NCI-H82 (cell line): ENCODE measurements around the gene TBC1D12.
"Not testable (repeated sequence)": the region's sequence is repeated elsewhere in the genome, so short reads cannot be mapped to it uniquely, and the experiment has no call there.

ENCODE experiments used
- DNase-seq: peaks from one replicate; lab custom pipeline; 2025; lab: John Stamatoyannopoulos, UW

Gene TBC1D12

DNA sequence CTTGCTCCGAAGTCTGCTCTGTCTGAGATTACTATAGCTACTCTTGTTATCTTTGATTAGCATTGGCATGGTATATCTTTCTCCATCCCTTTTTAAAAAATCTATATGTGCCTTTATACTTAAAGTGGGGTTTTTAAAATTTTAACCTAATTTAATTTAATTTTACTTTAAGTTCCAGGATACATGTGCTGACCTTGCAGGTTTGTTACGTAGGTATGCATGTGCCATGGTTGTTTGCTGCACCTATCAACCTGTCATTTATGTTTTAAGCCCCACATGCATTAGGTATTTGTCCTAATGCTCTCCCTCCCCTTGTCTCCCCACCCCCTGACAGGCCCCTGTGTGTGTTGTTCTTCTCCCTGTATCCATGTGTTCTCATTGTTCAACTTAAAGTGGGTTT lies 54.6 kb downstream of the TBC1D12 start:
- no peak for DNase-seq

DNA sequence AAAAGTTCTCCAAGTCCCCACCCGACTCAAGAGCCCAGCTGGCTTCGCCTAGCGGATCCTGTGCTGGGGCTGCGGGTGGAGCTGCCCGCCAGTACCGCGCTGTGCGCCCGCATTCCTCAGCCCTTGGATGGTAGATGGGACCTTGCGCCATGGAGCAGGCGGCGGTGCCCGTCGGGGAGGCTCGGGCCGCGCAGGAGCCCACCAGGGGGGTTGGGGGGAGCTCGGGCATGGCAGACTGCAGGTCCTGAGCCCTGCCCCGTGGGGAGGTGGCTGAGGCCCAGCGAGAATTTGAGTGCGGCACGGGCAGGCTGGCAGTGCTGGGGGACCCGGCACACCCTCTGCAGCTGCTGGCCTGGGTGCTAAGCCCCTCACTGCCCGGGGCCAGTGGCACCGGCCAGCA lies 57.0 kb downstream of the TBC1D12 start:
- no peak for DNase-seq

DNA sequence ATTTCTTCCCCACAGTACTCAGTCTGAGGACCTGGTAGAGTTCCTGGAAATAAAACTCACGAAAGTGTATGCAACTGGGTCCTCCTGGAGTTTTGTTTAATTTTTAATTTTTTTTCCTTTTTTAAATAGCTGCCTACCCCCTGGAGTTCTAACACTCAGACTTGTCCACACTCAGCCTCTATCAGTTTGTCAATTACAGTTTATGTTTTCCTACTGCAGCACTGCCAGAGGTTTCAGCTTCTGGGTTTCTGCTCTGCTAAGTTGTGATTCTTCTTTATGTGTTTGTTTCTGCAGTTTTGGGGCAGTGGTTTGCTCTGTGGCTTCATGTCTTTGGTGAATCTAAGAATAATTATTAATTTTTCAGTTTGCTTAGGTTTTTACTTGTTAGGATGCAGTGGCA lies 59.2 kb downstream of the TBC1D12 start:
- DNase-seq = no peak

DNA sequence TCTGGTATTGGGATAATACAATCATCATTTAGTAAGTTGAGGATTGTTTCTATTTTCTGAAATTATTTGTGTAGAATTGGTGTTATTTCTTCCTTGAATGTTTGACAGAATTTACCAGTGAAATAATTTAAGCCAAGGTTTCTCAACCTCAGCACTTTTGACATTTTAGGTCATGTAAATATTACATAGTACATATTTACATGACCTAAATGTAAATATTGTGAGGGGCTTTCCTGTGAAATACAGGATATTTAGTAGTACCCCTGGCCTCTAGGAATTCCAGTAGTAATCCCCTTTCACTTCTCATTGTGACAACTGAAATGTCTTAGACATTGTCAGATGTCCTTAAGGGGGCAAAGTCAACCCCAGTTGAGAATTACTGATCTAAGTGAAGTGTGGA lies 59.8 kb downstream of the TBC1D12 start:
- DNase-seq = no peak

DNA sequence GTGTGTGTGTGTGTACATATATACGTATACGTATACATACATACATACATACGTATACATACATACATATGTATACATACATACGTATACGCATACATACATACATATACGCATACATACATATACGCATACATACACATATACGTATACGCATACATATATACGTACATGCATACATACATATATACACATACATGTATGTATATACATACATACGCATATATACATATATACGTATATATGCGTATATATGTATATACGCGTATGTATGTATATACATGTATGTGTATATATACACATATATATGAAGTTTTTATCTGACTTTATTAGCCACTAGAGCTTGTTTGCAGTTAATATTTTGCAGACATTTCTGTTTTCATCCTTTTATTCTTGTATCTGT lies 63.3 kb downstream of the TBC1D12 start:
- DNase-seq = no peak

DNA sequence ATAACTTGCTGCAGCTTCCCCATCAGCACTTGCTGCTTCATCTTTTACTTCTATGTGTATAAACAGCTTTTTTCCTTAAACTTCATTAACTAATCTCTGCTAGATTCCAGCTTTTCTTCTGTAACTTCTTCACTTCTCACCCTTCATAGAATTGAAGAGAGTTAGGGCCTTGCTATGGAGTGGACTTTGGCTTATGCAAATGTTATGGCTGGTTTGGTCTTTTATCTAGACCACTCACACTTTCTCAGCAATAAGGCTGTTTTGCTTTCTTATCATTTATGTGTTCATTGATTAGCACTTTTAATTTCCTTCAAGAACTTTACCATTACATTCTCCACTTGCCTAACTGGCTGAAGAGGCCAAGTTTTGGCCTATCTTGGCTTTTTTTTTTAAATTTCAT lies 79.1 kb downstream of the TBC1D12 start:
- no peak for DNase-seq

DNA sequence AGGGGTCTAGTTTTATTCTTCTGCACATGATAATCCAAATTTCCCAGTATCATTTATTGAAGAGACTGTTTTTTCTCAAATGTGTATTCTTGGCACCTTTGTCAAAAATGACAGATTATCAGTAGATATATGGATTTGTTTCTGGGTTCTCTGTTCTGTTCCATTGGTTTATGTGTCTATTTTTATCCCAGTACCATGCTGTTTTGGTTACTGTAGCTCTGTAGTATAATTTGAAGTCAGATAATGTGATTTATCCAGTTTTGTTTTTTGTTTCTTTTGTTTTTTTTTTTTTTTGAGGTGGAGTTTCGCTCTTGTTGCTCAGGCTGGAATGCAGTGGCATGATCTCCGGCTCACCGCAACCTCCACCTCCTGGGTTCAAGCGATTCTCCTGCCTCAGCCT lies 81.6 kb downstream of the TBC1D12 start:
- DNase-seq = no peak

DNA sequence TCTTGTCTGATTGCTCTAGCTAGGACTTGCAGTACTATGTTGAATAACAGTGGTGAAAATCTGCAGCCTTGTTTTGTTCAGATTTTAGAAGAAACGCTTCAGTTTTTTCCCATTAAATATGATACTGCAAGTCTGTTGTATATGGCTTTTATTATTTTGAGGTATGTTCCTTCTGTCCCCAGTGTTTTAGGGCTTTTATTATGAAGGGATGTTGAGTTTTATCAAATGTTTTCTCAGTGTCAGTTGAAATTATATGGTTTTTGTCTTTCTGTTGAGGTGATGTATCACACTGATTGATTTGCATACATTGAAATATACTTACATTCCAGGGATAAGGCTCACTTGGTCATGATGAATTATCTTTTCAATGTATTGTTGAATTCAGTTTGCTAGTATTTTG lies 82.8 kb downstream of the TBC1D12 start:
- no peak for DNase-seq

DNA sequence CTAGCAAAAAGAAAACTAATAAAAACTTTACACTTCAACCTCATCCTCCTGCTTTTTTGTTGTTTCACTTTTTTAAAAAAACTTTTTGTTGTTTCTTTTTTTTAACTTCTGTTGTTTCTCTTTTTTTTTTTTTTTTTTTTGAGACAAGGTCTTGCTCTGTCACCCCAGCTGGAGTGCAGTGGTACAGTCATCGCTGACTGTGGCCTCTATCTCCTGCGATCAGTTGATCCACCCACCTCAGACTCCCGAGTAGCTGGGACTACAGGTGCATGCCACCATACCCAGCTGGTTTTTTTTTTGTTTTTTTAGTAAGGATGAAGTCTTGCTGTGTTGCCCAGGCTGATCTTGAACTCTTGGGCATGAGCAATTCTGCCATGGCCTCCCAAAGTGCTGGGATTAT lies 85.2 kb downstream of the TBC1D12 start:
- DNase-seq = no peak

DNA sequence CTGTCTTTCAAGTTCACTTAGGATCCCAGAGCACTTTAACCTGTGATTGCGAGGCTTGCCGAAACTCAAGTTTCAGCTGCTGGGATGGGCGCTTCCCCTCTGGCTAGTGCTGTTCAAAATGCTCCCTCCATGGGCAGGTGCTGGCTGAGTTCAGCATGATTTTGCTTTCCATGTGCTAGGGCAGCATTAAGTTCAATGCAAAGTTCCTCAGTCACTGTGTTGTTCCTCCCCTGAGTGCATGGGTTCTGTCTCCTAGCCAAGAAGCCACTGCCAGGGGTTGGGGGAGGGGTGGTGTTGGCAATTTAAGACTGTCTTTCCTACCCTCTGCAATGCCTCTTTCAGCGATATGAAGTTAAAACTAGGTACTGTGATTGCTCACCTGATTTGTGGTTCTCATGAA lies 86.8 kb downstream of the TBC1D12 start:
- DNase-seq = no peak

DNA sequence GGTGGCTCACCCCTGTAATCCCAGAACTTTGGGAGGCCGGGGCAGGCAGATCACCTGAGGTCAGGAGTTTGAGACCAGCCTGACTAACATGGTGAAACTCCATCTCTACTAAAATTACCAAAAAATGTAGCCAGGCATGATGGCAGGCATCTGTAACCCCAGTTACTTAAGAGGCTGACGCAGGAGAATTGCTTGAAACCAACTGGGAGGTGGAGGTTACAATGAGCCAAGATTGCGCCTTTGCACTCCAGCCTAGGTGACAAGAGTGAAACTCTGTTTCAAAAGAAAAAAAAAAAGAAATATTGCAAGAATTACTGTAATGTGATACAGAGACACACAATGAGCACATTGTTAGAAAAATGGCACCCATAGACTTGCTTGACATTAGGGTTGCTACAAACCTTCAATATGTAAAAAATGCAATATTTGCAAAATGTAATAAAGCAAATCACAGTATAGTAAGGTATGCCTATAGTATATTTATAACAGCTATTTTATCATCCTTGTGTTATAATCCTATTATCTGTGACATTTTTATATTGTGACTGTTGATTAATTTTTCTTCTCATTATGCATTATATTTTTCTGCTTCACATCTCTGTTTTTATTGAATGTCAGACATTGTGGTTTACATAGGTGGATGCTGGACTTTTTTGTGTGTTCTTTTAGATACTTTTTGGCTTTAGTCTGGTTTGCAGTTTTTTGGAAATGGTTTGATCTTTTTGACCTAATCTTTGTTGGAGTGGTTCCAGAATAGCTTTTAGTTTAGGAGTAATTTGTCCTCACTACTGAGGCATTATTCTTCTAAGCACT lies 87.8 kb downstream of the TBC1D12 start:
- DNase-seq = no peak

DNA sequence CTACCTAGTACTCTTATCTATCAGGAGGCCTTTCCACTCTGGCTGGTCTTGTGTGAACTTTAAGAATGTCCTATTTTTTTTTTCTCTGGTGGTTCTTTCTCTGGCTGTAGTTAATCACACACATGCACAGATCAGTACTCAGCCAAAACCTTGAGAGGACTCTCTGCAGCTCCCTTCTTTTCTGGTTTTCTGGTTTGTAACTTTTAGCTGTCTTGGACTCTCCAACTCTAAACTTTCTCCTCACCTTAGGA lies 88.4 kb downstream of the TBC1D12 start:
- no peak for DNase-seq

DNA sequence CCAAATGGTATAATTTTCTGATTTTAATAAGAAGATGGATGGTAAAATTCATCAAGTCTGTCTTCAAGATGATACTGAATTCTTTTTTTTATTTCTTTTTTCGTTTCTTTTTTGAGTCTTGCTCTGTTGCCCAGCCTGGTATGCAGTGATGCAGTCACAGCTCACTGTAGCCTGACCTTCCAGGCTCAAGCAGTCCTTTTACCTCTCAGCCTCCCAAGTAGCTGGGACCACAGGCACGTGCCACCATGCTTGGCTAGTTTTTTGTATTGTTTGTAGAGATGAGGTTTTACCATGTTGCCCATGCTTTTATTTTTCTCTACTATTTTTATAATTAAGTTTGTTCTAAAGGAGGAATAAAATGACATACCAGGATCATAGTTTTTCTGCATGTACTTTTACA lies 91.1 kb downstream of the TBC1D12 start:
- DNase-seq = no peak

DNA sequence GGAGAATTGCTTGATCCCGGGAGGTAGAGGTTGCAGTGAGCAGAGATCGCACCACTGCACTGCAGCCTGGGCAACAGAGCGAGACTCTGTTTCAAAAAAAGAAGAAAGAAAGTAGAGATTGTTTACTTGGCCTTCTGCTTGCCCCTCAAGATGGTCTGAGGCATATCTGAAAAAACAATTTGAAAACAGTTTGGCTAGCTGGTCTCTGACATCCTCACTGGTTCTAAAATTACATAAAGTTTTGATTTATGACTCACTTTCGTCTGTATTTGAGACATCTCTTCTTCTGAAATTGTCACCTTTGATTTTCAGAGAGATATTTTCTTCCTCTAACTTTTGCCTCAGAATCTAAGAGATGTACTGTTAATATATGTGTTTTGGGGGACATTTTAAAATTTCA lies 93.7 kb downstream of the TBC1D12 start:
- no peak for DNase-seq

DNA sequence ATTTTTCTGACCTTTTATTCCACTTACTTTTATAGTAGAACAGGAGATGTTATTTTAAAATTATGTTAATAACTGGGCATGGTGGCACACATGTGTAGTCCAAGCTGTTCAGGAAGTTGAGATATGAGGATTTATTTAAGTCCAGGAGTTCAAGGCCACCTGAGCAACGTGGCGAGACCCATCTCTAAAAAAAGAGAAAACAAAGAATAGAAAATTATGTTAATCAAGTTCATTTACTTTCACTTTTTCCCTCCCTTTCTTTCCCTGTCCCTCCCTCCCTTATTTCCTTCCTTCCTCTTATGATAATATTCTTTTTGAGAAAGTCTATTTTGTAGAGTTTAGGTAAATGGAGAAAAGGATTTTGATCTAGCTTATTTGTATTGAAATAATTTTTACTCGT lies 94.3 kb downstream of the TBC1D12 start:
- DNase-seq = no peak

DNA sequence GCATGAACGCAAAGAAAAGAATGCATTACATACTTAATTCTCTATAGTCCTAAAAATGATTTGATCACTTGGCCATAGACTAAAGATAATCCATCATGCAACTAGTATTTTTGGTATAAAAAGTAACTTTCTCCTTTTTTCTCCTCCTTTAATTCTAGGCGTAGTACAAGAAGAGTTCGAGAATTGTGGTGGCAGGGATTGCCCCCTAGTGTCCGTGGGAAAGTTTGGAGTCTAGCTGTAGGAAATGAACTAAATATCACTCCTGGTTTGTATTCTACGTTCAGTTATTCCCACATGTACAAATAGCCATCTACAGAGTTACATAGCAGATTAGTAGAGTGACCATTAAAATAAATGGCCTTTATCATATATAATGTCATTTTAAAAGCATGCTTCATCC lies 97.7 kb downstream of the TBC1D12 start:
- DNase-seq = peak; percentile 21

DNA sequence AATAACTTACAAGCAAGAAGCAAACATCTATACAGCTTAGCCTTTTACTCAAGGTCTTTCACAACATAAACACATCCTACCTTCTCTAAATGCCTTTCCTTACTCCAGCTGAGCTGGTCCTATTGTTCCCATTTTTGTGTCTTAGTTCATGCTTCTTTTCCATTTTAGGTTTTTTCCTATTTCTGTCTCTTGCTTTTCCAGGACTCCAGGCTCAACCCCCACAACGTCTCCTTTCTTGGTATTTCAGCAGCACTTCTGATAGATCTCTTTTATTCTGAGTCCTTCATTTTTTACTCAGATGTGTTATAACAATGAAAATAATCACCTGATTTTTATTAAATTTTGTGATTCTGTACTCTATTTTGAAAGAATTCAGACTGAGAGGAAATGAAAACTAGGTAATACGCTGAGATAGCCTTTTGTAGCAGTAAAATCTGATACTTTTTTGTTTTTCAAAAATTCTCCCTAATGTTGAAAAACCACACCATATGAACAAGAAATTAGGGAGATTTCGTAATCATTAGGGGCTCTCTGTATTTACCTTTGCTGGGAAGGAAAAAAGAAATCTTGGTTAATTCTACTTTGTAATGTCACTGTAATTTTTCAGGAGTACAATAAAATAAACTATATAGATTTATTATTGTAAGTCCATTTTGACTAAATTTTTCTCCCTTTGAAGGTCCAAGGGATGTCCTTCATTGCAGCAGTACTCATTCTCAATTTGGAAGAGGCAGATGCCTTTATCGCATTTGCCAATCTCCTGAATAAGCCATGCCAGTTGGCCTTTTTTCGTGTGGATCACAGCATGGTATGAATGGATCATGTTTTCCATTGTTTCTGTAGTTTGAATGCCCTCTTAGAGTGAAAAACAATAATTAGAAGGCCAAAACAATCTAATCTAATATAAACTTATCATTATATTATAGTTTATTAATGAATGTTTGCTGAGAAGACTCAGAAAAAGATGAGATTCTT lies 119.2 kb downstream of the TBC1D12 start:
- DNase-seq = no peak

DNA sequence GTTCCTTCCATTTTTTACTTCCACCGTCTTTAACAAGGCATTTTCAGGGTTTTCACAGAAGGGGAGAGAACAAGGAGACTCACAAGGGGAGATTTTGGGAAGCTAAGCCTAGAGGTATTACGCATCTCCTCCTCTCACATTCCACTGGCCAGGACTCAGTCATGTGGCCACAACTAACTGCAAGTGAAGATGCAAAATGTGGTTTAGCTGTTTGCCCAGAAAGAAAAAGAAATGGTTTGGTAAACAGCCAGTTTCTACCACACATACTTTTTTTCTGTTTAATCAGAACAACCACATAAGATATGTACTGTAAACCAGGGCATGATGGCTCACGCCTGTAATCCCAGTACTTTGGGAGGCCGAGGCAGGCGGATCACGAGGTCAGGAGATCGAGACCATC lies 121.8 kb downstream of the TBC1D12 start:
- DNase-seq = no peak

DNA sequence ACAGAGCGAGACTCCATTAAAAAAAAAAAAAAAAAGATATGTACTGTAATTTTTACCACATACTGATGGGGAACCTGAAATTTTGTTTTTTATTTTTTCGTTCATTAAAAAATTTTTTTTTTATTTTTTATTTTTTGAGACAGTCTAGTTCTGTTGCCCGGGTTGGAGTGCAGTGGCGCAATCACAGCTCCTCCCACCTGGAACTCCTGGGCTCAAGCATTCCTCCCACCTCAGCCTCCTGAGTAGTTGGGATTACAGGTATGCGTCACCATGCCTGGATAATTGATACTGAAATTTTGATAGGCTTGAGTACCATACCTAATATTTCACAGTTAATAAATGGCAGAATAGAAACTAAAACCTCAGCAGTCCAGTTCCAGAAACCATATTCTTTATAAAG lies 122.4 kb downstream of the TBC1D12 start:
- DNase-seq = no peak

DNA sequence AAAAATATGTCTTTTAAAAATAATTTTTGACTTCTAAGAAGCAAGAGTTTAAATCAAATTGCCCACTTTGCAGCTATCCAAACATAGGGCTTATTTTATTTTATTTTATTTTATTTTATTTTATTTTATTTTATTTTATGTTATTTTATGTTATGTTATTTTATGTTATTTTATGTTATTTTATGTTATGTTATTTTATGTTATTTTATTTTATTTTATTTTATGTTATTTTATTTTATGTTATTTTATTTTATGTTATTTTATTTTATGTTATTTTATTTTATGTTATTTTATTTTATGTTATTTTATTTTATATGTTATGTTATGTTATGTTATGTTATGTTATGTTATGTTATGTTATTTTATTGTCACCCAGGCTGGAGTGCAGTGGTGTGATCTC lies 129.2 kb downstream of the TBC1D12 start:
- not testable (repeated sequence) for DNase-seq

DNA sequence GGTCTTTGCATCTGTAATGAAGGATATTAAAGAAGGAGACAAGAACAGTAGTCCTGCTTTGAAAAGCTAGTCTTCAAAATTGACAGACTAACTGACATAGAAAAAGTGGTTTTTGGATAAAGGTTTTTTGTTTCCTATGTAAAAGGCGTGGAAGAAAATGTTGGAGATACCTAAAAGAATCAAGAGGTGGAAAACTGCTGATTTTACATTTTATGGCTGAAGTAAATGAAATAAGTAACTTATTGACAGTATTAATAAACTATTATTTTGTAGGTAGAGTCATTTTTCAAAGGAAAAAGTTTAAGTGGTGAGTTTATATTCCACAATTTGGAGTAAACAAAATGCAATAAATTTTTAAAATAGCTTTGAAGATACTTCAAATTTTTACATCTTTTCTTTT lies 130.7 kb downstream of the TBC1D12 start:
- no peak for DNase-seq

DNA sequence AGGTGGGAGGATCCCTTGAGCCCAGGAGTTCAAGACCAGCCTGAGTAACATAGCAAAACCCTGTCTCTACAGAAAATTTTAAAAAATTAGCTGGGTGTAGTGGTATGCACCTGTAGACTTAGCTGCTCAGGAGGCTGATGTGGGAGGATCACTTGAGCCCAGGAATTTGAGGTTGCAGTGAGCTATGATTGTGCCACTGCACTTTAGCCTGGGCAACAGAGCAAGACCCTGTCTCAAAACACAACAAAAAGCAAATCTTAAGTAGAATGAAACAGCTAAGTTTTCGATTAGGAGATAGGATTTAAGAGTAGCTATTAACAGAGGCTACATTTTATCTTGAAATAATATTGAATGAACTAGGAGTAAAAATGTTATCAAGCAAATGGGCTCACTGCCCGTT lies 139.9 kb downstream of the TBC1D12 start:
- not testable (repeated sequence) for DNase-seq

DNA sequence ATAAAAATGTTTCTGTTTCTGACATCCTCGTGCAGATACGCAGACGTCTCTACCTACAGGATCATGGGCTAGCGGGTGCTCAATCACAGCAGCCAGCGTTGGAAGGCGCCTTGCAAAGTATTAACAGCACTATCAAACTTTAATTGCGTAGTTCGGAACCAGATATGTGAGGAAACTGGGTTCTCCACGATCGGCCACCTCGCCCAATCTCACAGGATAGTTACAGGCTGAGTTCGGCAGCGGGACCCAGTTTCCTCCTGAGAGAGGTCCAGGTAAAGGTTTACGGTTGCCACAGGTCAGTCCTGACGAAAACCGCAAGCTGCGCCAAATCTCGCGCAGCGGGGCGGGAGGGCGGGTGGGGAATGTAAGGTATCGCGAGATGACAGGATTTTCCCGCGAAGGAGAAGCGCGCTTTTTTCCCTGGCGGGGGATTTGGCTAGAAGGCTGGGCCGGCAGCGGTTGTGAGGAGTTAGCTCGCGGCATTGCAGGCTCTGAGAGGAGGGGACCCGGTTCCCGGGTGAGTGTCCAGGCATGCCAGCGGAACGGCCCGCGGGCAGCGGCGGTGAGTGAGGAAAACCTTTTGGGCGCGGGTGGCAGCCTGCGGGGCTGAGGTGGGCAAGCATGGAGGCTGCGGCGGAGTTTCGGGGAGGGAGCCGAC lies 143.2 kb downstream of the TBC1D12 start, which contains the start of gene HELLS:
TSS of gene HELLS (plus strand) at position 398 of the 658 bp plus-strand sequence. CDS start at position 532, 134 bp downstream.
- DNase-seq = peak; percentile 93
